HL-60/S4 treated with retinoic acid at 250 ng/mL for 4 days and 3 days (cell line): ENCODE measurements around the gene AMTN.
"Not testable (repeated sequence)": the region's sequence is repeated elsewhere in the genome, so short reads cannot be mapped to it uniquely, and the experiment has no call there.

Experiments used
- in situ Hi-C: fragments of 300-500 bp; cut with MboI; formaldehyde crosslinking; loops from 2 replicates; pipeline ENCODE4 v1.7.0; 2022; ENCODE audit warnings: low sequenced_read_pairs

AMTN gene

GRCh38 chr4:70518269-70518668 lies at the start of gene AMTN:
TSS of gene AMTN (plus strand) at chr4:70518569. CDS start at chr4:70518778, 209 bp downstream.
- in situ Hi-C loops, result no loop called here

- in situ Hi-C loops, result no loop called here
These were observed 46.5 kb upstream of the AMTN start, which contains the start of gene MUC7 for GRCh38 chr4:70471897-70472296. TSS of gene MUC7 (plus strand) at chr4:70472197. CDS start at chr4:70474022, 1,825 bp downstream.

GRCh38 chr4:70473679-70474078 lies 44.7 kb upstream of the AMTN start:
- in situ Hi-C loops, result no loop called here

GRCh38 chr4:70488748-70489147 lies 29.6 kb upstream of the AMTN start:
- in situ Hi-C loops, result no loop called here

GRCh38 chr4:70496231-70496630 lies 22.1 kb upstream of the AMTN start:
- in situ Hi-C loops, result no loop called here

- in situ Hi-C loops, result not testable (repeated sequence)
These were observed 16.5 kb upstream of the AMTN start for GRCh38 chr4:70501838-70502237.

GRCh38 chr4:70504733-70505132 lies 13.6 kb upstream of the AMTN start:
- in situ Hi-C loops, result no loop called here

GRCh38 chr4:70505151-70505748 lies 13.1 kb upstream of the AMTN start:
- in situ Hi-C loops, result no loop called here

GRCh38 chr4:70508801-70509200 lies 9.6 kb upstream of the AMTN start:
- in situ Hi-C loops, result no loop called here

- in situ Hi-C loops, result no loop called here
These were observed 7.0 kb upstream of the AMTN start for GRCh38 chr4:70511365-70511764.

- in situ Hi-C loops, result no loop called here
These were observed 2.8 kb upstream of the AMTN start for GRCh38 chr4:70515367-70516250.

GRCh38 chr4:70518716-70519115 lies 347 bp downstream of the AMTN start:
- in situ Hi-C loops, result no loop called here

- in situ Hi-C loops, result no loop called here
These were observed 4.3 kb downstream of the AMTN start for GRCh38 chr4:70522626-70523025.

GRCh38 chr4:70530997-70531396 lies 12.6 kb downstream of the AMTN start:
- in situ Hi-C loops, result no loop called here

- in situ Hi-C loops, result no loop called here
These were observed 13.6 kb downstream of the AMTN start for GRCh38 chr4:70531981-70532380.

GRCh38 chr4:70533211-70533610 lies 14.8 kb downstream of the AMTN start:
- in situ Hi-C loops, result no loop called here

- in situ Hi-C loops, result no loop called here
These were observed 15.4 kb downstream of the AMTN start for GRCh38 chr4:70533791-70534190.

GRCh38 chr4:70534886-70535285 lies 16.5 kb downstream of the AMTN start:
- in situ Hi-C loops, result not testable (repeated sequence)

GRCh38 chr4:70538869-70539268 lies 20.5 kb downstream of the AMTN start:
- in situ Hi-C loops, result no loop called here

GRCh38 chr4:70544279-70544868 lies 26.0 kb downstream of the AMTN start:
- in situ Hi-C loops, result no loop called here

- in situ Hi-C loops, result no loop called here
These were observed 38.5 kb downstream of the AMTN start for GRCh38 chr4:70556856-70557255.
